Endothelial cell of umbilical vein (primary cell): Measurements from ENCODE around the gene SEC16B. TPM values are rescaled to one million over a fixed set of nuclear protein-coding genes. Genes with fewer than 3 reads are reported as not detected.

Experiments used
- BruUV-seq: library from RNA; stranded (reverse); fragments of 400-500 nt; replicated peaks from 2 replicates; lab custom pipeline; 2021; lab: Mats Ljungman, UMichigan
- CTCF ChIA-PET: fragments of 300-600, 350-600 bp; sonication (Branson Sonifier 250); formaldehyde crosslinking; loops from one replicate; lab custom pipeline; 2021; ENCODE audit warnings: antibody characterized with exemption, inconsistent platforms; lab: Charles Lee
- POLR2A ChIA-PET: fragments of 300-600, 350-600 bp; sonication (Branson Sonifier 250); formaldehyde crosslinking; loops from one replicate; lab custom pipeline; 2021; ENCODE audit warnings: antibody characterized with exemption, inconsistent platforms; lab: Charles Lee
- DNase-seq: peaks from one replicate; pipeline ENCODE4 v3.0.0-alpha.2; 2011; ENCODE audit warnings: low read depth, low spot score
- FAIRE-seq: peaks from 2 replicates; lab custom pipeline; 2011; peaks lifted over from hg19 to GRCh38; lab: Jason Lieb, UNC
- H2AFZ ChIP-seq: 2 replicates; pipeline ENCODE4 v1.6.0; 2012; ENCODE audit warnings: low read depth, low read length, control low read depth, inconsistent platforms
- H3K27ac ChIP-seq: 2 replicates; pipeline ENCODE4 v1.5.1; 2011; ENCODE audit warnings: low read depth, mild to moderate bottlenecking, control low read depth, low read length, moderate library complexity; ENCODE audit not compliant: insufficient read depth
- H3K27me3 ChIP-seq, 2 experiments: 2 replicates each; pipeline versions ENCODE4 v1.6.0 to v1.6.1; 2011; ENCODE audit warnings: low read length in 2 of 2, mixed read lengths in 1 of 2; ENCODE audit not compliant: control insufficient read depth in 2 of 2, insufficient read depth in 2 of 2
- H3K36me3 ChIP-seq, 2 experiments: 2 replicates in 1 of 2; 3 replicates in 1 of 2; pipeline ENCODE4 v1.5.1; 2011; ENCODE audit warnings: low read length in 2 of 2, mild to moderate bottlenecking in 1 of 2, moderate library complexity in 1 of 2; ENCODE audit not compliant: control insufficient read depth in 2 of 2, insufficient read depth in 2 of 2; ENCODE audit errors: extremely low read depth in 1 of 2
- H3K4me1 ChIP-seq: 3 replicates; pipeline ENCODE4 v1.5.1; 2011; ENCODE audit warnings: mild to moderate bottlenecking, low read length; ENCODE audit not compliant: control insufficient read depth, insufficient read depth; ENCODE audit errors: extremely low read depth
- H3K4me2 ChIP-seq: 2 replicates; pipeline ENCODE4 v1.6.1; 2011; ENCODE audit warnings: low read length, control low read depth, mixed read lengths; ENCODE audit not compliant: insufficient read depth
- H3K4me3 ChIP-seq, 3 experiments: fragments of 200-600 bp in 1 of 3; sonication (generic), shearing (Covaris generic) in 1 of 3; replicated peaks in 1 of 3; 2 replicates each; pipeline ENCODE4 v1.5.1; 2011 to 2016; ENCODE audit warnings: control low read depth in 3 of 3, low read length in 3 of 3, mild to moderate bottlenecking in 2 of 3, inconsistent platforms in 1 of 3, low read depth in 1 of 3, moderate library complexity in 1 of 3; ENCODE audit not compliant: insufficient read depth in 1 of 3
- H3K79me2 ChIP-seq: 2 replicates; pipeline ENCODE4 v1.6.0; 2012; ENCODE audit warnings: low read length, inconsistent platforms; ENCODE audit not compliant: control insufficient read depth, insufficient read depth
- H3K9ac ChIP-seq: replicated peaks from 2 replicates; pipeline ENCODE3; 2011; ENCODE audit warnings: low read length, control low read depth; ENCODE audit not compliant: insufficient read depth; ENCODE audit errors: extremely low read depth
- H3K9me1 ChIP-seq: replicated peaks from 3 replicates; pipeline ENCODE4 v1.6.0; 2011; ENCODE audit warnings: mild to moderate bottlenecking, low read length; ENCODE audit not compliant: control insufficient read depth, insufficient read depth; ENCODE audit errors: extremely low read depth
- H3K9me3 ChIP-seq: replicated peaks from 2 replicates; pipeline ENCODE4 v1.5.1; 2012; ENCODE audit warnings: low read length, inconsistent platforms; ENCODE audit not compliant: control insufficient read depth, insufficient read depth
- H4K20me1 ChIP-seq: replicated peaks from 2 replicates; pipeline ENCODE3; 2011; ENCODE audit warnings: mild to moderate bottlenecking, low read length; ENCODE audit not compliant: control insufficient read depth, insufficient read depth; ENCODE audit errors: extremely low read depth
- CTCF ChIP-seq, 2 donors: IDR thresholded peaks; 1 replicate in 1 of 2; 2 replicates in 1 of 2; pipeline ENCODE4 v1.5.1; 2011; ENCODE audit warnings: low read length in 2 of 2, mild to moderate bottlenecking in 2 of 2, moderate library complexity in 2 of 2, control low read depth in 1 of 2, inconsistent platforms in 1 of 2, low read depth in 1 of 2; ENCODE audit not compliant: insufficient read depth in 1 of 2; ENCODE audit errors: extremely low read depth in 1 of 2
- EZH2 ChIP-seq: IDR thresholded peaks from 2 replicates; pipeline ENCODE4 v1.6.1; 2012; ENCODE audit warnings: borderline replicate concordance, low read depth, mild to moderate bottlenecking, moderate library complexity, low read length, inconsistent platforms; ENCODE audit not compliant: severe bottlenecking
- FOS ChIP-seq: IDR thresholded peaks from 2 replicates; pipeline ENCODE4 v1.6.1; 2011; ENCODE audit warnings: mild to moderate bottlenecking, low read length, moderate library complexity, borderline replicate concordance; ENCODE audit not compliant: insufficient read depth
- GATA2 ChIP-seq: IDR thresholded peaks from 2 replicates; pipeline ENCODE4 v1.7.0; 2011; ENCODE audit warnings: low read depth, mild to moderate bottlenecking, moderate library complexity, mixed read lengths, low read length; ENCODE audit not compliant: insufficient read length, insufficient read depth
- JUN ChIP-seq: IDR thresholded peaks from 2 replicates; pipeline ENCODE4 v1.6.1; 2011; ENCODE audit warnings: borderline replicate concordance, low read depth; ENCODE audit not compliant: insufficient read length, insufficient read depth
- MAX ChIP-seq: IDR thresholded peaks from 2 replicates; pipeline ENCODE4 v1.6.1; 2011; ENCODE audit not compliant: insufficient read depth, insufficient read length
- MYC ChIP-seq: IDR thresholded peaks from one replicate; pipeline ENCODE4 v1.6.1; 2011; ENCODE audit warnings: mild to moderate bottlenecking, low read depth, low read length
- POLR2A ChIP-seq: IDR thresholded peaks from 2 replicates; pipeline ENCODE4 v1.6.1; 2012; ENCODE audit warnings: low read depth, mild to moderate bottlenecking, control low read depth, low read length
- POLR2AphosphoS5 ChIP-seq: IDR thresholded peaks from 2 replicates; pipeline ENCODE4 v1.6.1; 2012; ENCODE audit warnings: low read depth, mild to moderate bottlenecking, control low read depth, low read length, moderate library complexity; ENCODE audit not compliant: insufficient read depth
- dilution Hi-C: fragments of 300-500 bp; cut with MboI; formaldehyde crosslinking; loops from one replicate; pipeline ENCODE4 v1.15.0; 2019; ENCODE audit warnings: low sequenced_read_pairs; ENCODE audit not compliant: extremely low pct_ligation_motif_present
- intact Hi-C: fragments of 100-400 bp; cut with micrococcal nuclease; formaldehyde crosslinking; loops from one replicate; pipeline ENCODE4 v1.10.0; 2022
- polyA plus RNA-seq, 4 experiments: library from polyadenylated mRNA; depleted of rRNA in 3 of 4; stranded (reverse) in 3 of 4; unstranded in 1 of 4; fragments of >200 nt; gene quantifications; 2 replicates each; pipeline versions ENCODE4 v1.2.1 to v1.2.3, GENCODE V29; 2011 to 2012; ENCODE audit warnings: missing spikeins in 1 of 4
- total RNA-seq: library from RNA; stranded (reverse); gene quantifications from 2 replicates; pipeline ENCODE4 v1.2.3, GENCODE V29; 2021

SEC16B gene
- total and polyA plus RNA-seq, 2 donors (not counting 3 experiments of a cell fraction or from before 2014, with no cell fraction given), result 0.44 to 0.58 TPM

- TF ChIP-seq GATA2 (no peak), MYC (no peak), FOS (no peak), CTCF (IDR thresholded peaks at IDR 0.05; ENCODE audit: extremely low read depth in 1 of 2, insufficient read depth in 1 of 2, low read depth in 1 of 2, low read length in 2 of 2) (no peak), MAX (no peak), POLR2AphosphoS5 (no peak), EZH2 (no peak), POLR2A (no peak), JUN (no peak)
- no peak overlapping the region for H3K4me2 ChIP-seq
- H3K4me1 ChIP-seq, result no peaks in the 10 kb centered on the region
- H3K9ac ChIP-seq, result no peak overlapping the region
- no peaks in the 10 kb centered on the region for H3K9me1 ChIP-seq
- BruUV-seq, result no TSS peak
- POLR2A ChIA-PET, result no interaction called here
- intact Hi-C loops (no loop called here), dilution Hi-C loops (no loop called here)
- no peaks in the 10 kb centered on the region for H3K36me3 ChIP-seq
- FAIRE-seq (no peak), DNase-seq (no peak)
- H4K20me1 ChIP-seq, result no peaks in the 10 kb centered on the region
- H3K9me3 ChIP-seq, result no peaks in the 10 kb centered on the region
- H3K79me2 ChIP-seq, result no peaks in the 10 kb centered on the region
- no peak overlapping the region for H2AFZ ChIP-seq
- CTCF ChIA-PET, result interaction anchor here (0.8 kb wide), 1 partner anchor 22 kb away, joined by 3 read pairs; no protein-coding TSS in a partner anchor
- no peaks in the 10 kb centered on the region for H3K27me3 ChIP-seq
- no peak overlapping the region for H3K4me3 ChIP-seq
- no peak overlapping the region for H3K27ac ChIP-seq
Observed at GRCh38 chr1:177998696-177999631, 29.1 kb upstream of the SEC16B start.
